Measurements from ENCODE around the gene NKAPD1. TPM values are rescaled to one million over a fixed set of nuclear protein-coding genes. Genes with fewer than 3 reads are reported as not detected.
A peak's percentile ranks its signal among the peaks of the same experiment; 100 is the strongest.

The NKAPD1 gene
- total RNA-seq (2016; rRNA removed; fragmentation: Illumina TruSeq; extraction: Trizol) (22.5 and 31.8 TPM in 2 replicates), polyA plus RNA-seq (2011; rRNA removed) (8.3 and 11.2 TPM in 2 replicates), polyA minus RNA-seq (2011; rRNA and poly(A)+ RNA removed; ENCODE audit: low replicate concordance) (7.3 and 9.0 TPM in 2 replicates), Bru-seq, nascent RNA (percentile 80 among the genes with signal in this experiment), BruChase-seq, experiment 1, labeled RNA remaining after a 6-hour chase (percentile 89 among the genes with signal in this experiment), BruChase-seq, experiment 2, labeled RNA remaining after a 2-hour chase (percentile 90 among the genes with signal in this experiment)
- 5.5 and 7.1 TPM in 2 replicates for total RNA-seq (2016; cell fraction: cytosol; rRNA removed; fragmentation: Illumina TruSeq; extraction: Trizol; ENCODE audit: low read depth)
- 24.1 and 31.3 TPM in 2 replicates for total RNA-seq (2016; cell fraction: insoluble cytoplasmic fraction; rRNA removed; fragmentation: Illumina TruSeq; extraction: Trizol)
- 21.5 and 25.6 TPM in 2 replicates for total RNA-seq (2016; cell fraction: membrane; rRNA removed; fragmentation: Illumina TruSeq; extraction: Trizol)
- total RNA-seq (2016; cell fraction: nucleus; rRNA removed; fragmentation: Illumina TruSeq; extraction: Trizol), result 12.3 and 17.7 TPM in 2 replicates
- 5.9 and 8.2 TPM in 2 replicates for polyA plus RNA-seq (2011; cell fraction: cytosol; rRNA removed)
- 3.1 and 4.5 TPM in 2 replicates for polyA plus RNA-seq (2011; cell fraction: nucleus; rRNA removed)
- polyA plus RNA-seq (2012), result 15.3 and 16.6 TPM in 2 replicates
- polyA plus RNA-seq (2016; cell fraction: cytosol; fragmentation: Illumina TruSeq; extraction: Trizol; ENCODE audit: low read depth), result 5.3 and 5.9 TPM in 2 replicates
- 31.6 and 37.6 TPM in 2 replicates for polyA plus RNA-seq (2016; cell fraction: insoluble cytoplasmic fraction; fragmentation: Illumina TruSeq; extraction: Trizol; ENCODE audit: low read depth)
- 13.7 and 14.2 TPM in 2 replicates for polyA plus RNA-seq (2016; cell fraction: membrane; fragmentation: Illumina TruSeq; extraction: Trizol; ENCODE audit: low read depth)
- 17.2 and 18.1 TPM in 2 replicates for polyA plus RNA-seq (2016; cell fraction: nucleus; fragmentation: Illumina TruSeq; extraction: Trizol; ENCODE audit: insufficient read depth, low read depth)
- polyA minus RNA-seq (2011; cell fraction: cytosol; rRNA and poly(A)+ RNA removed), result 8.0 and 9.8 TPM in 2 replicates
- polyA minus RNA-seq (2011; cell fraction: nucleus; rRNA and poly(A)+ RNA removed), result 9.3 and 14.2 TPM in 2 replicates
- long read RNA-seq, experiment 1, transcript NKAPD1-202 (6 exons, 3,669 nt), result major isoform, 5 of 14 reads
- long read RNA-seq, experiment 1, partial matches to known transcripts, result 1 of 14 reads
- long read RNA-seq, experiment 1, other reads (novel, unspliced or antisense), result 7 of 14 reads
- long read RNA-seq, experiment 2, transcript NKAPD1-202 (6 exons, 3,669 nt), result major isoform, 11 of 47 reads
- long read RNA-seq, experiment 2, partial matches to known transcripts, result 6 of 47 reads
- long read RNA-seq, experiment 2, other reads (novel, unspliced or antisense), result 27 of 47 reads

DNA sequence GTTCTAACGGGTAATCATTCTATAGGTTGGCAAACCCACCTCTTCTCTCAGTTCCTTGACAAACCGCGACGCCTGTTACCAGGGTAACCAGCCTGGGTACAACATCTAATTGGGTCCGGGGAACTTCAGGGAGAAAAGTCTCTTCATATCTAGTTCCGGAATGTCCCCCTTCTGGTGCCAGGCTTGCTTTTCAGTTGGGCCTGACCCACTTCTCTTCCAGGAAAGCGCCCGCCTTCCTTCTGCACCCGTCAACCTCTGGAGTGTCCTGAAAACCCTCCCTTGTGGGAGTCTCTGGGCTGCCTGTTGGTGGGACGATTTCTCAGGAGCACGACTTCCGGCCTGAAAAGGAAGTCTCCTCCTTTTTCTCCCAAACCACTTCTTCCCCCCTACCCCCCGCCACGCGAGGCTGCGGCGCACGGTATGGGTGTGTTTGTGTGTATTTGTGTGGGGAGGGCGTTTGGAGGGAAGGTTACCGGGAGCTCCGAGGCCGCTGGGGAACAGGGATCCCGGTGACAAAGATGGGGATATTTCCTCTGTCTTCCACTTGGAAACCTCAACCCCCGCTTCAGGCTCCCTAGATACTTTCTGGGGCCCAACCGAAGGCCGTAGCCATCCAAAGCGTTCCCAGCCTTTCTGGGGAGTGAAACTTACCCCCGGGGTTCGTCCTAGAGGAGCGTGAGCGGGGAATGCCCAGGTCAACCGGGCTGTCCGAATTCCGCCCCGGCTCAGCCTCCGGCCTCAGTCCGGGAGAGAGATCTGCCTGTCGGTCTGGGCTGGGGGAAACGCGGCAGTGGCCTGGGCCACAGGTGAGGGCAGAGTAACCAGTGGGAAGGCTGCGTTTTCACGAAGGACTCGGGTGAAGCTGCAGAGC, at the start of gene NKAPD1, which contains the start of gene PIH1D2:
TSS of gene NKAPD1 (plus strand) at position 359 of the 871 bp plus-strand sequence. CDS start 1,276 bp downstream, outside the sequence.
TSS of gene PIH1D2 (minus strand) at position 77 of the 871 bp plus-strand sequence. CDS start 843 bp downstream, outside the sequence.
- Histone ChIP-seq H2AFZ (ENCODE audit: low read length) (peak within 1 kb of the TSS; percentile 96), H3K9me3 (ENCODE audit: low read length) (no peaks in the 10 kb centered on the region), H3K4me2 (ENCODE audit: low read depth, low read length) (peak within 1 kb of the TSS; percentile 91), H3K79me2 (ENCODE audit: insufficient read depth, low read length) (peaks cover 27% of the 10 kb centered on the region), H4K20me1 (ENCODE audit: insufficient read depth, low read length) (no peaks in the 10 kb centered on the region), H3K27me3 (ENCODE audit: control insufficient read depth in 1 of 2, insufficient read depth in 2 of 2, low read length in 2 of 2) (no peaks in the 10 kb centered on the region; a peak in 1 of 5 replicates), H3K36me3 (replicated peaks in 1 of 2; ENCODE audit: control insufficient read depth in 1 of 2, insufficient read depth in 2 of 2, low read length in 2 of 2) (peaks cover 5 to 21% of the 10 kb centered on the region in 2 experiments; a peak in 4 of 5 replicates), H3K27ac (ENCODE audit: extremely low read length, insufficient read depth, low read length) (peak within 1 kb of the TSS; percentile 99), H3K4me3 (replicated peaks in 1 of 3; ENCODE audit: insufficient read depth in 1 of 3, low read depth in 2 of 3, low read length in 3 of 3) (peak within 1 kb of the TSS; percentile 81 to 99 (median 99)), H3K9ac (ENCODE audit: insufficient read depth, low read depth, low read length) (peak within 1 kb of the TSS; percentile 98), H3K4me1 (ENCODE audit: insufficient read depth, low read length) (peaks cover 15% of the 10 kb centered on the region)
- peak; percentile 85 for DNase-seq (ENCODE audit: low spot score)
- ATAC-seq, result peak; percentile 91
- ChIA-PET POLR2A (interaction anchor here (0.6 to 2.2 kb wide), 2 partner anchors 13 to 203 kb away, joined by 3 to 6 read pairs; partner anchors contain the start of genes ALG9, SDHD and TIMM8B), CTCF (ENCODE audit: low intra/inter-chr PET ratio, low total read pairs) (no interaction called here)
- in situ Hi-C loops (cut with HindIII; ENCODE audit: extremely low pct_ligation_motif_present, low pct_unique_long_range_greater_than_20kb), result no loop called here
- intact Hi-C loops (cut with micrococcal nuclease; ENCODE audit: unreplicated experiment), result loop anchor here (1.0 to 5.0 kb wide), 3 partner anchors 47 to 195 kb away; partner anchors contain the start of genes CFAP68, DLAT and FDXACB1
- WGBS (ENCODE audit: low lambda C conversion rate), result under 1% methylated on average over 33 of the region's 43 CpGs
- FAIRE-seq, result peak; percentile 52
- TSS peak; percentile 61 for BruUV-seq (replicated peaks)
- TF ChIP-seq YY1 (IDR thresholded peaks at IDR 0.05; ENCODE audit: insufficient read depth, insufficient replicate concordance, low read depth, low read length) (peak; percentile 56), SNAI1 (CRISPR knock-in tag; IDR thresholded peaks at IDR 0.05; ENCODE audit: borderline replicate concordance) (no peak), TBL1XR1 (IDR thresholded peaks at IDR 0.05; ENCODE audit: borderline replicate concordance, low read length, partially characterized antibody) (no peak), HES4 (CRISPR knock-in tag; IDR thresholded peaks at IDR 0.05; ENCODE audit: borderline replicate concordance) (no peak), SPEN (CRISPR knock-in tag; IDR thresholded peaks at IDR 0.05; ENCODE audit: low read depth) (peak; percentile 74; the same call in 1 of the 2 replicates), MAZ (IDR thresholded peaks at IDR 0.05; ENCODE audit: borderline replicate concordance, low read depth, low read length) (no peak), MAZ (CRISPR knock-in tag; IDR thresholded peaks at IDR 0.05; ENCODE audit: low read depth) (peak; percentile 14; the same call in 1 of the 2 replicates), HHEX (CRISPR knock-in tag; IDR thresholded peaks at IDR 0.05) (no peak), JUNB (CRISPR knock-in tag; IDR thresholded peaks at IDR 0.05; ENCODE audit: borderline replicate concordance) (no peak), ZFP41 (CRISPR knock-in tag; IDR thresholded peaks at IDR 0.05; ENCODE audit: borderline replicate concordance) (no peak), HIC2 (CRISPR knock-in tag; IDR thresholded peaks at IDR 0.05; ENCODE audit: low read depth) (no peak)
- TF ChIP-seq, protein P1, sequence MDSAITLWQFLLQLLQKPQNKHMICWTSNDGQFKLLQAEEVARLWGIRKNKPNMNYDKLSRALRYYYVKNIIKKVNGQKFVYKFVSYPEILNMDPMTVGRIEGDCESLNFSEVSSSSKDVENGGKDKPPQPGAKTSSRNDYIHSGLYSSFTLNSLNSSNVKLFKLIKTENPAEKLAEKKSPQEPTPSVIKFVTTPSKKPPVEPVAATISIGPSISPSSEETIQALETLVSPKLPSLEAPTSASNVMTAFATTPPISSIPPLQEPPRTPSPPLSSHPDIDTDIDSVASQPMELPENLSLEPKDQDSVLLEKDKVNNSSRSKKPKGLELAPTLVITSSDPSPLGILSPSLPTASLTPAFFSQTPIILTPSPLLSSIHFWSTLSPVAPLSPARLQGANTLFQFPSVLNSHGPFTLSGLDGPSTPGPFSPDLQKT (CRISPR knock-in tag; IDR thresholded peaks at IDR 0.05; ENCODE audit: borderline replicate concordance), result no peak
